Parathyroid adenoma (tissue), 2 donors: Measurements from ENCODE around the gene HOMER3.

Experiments
- H2AFZ ChIP-seq: fragments of 300-600 bp; sonication (generic); one replicate; pipeline ENCODE4 v1.7.0; 2017; ENCODE audit warnings: antibody characterized with exemption, mild to moderate bottlenecking
- H3K27ac ChIP-seq: fragments of 300-600 bp; sonication (generic); one replicate; pipeline ENCODE4 v1.7.0; 2017
- H3K27me3 ChIP-seq: fragments of 300-600 bp; sonication (generic); one replicate; pipeline ENCODE4 v1.7.0; 2017; ENCODE audit warnings: low read length; ENCODE audit not compliant: control insufficient read depth, insufficient read depth
- H3K36me3 ChIP-seq: fragments of 300-600 bp; sonication (generic); one replicate; pipeline ENCODE4 v1.7.0; 2017; ENCODE audit warnings: low read length; ENCODE audit not compliant: control insufficient read depth, insufficient read depth
- H3K4me1 ChIP-seq: fragments of 300-600 bp; sonication (generic); one replicate; pipeline ENCODE4 v1.7.0; 2017; ENCODE audit warnings: control low read depth
- H3K4me2 ChIP-seq: fragments of 300-600 bp; sonication (generic); one replicate; pipeline ENCODE4 v1.7.0; 2017; ENCODE audit warnings: low read length
- H3K4me3 ChIP-seq: fragments of 300-600 bp; sonication (generic); one replicate; pipeline ENCODE4 v1.7.0; 2017; ENCODE audit warnings: low read depth, low read length
- H3K79me2 ChIP-seq: fragments of 300-600 bp; sonication (generic); one replicate; pipeline ENCODE4 v1.7.0; 2017; ENCODE audit warnings: control low read depth
- H3K9ac ChIP-seq: fragments of 300-600 bp; sonication (generic); one replicate; pipeline ENCODE4 v1.7.0; 2017; ENCODE audit warnings: mild to moderate bottlenecking
- H3K9me3 ChIP-seq: fragments of 300-600 bp; sonication (generic); one replicate; pipeline ENCODE4 v1.7.0; 2017; ENCODE audit warnings: low read length; ENCODE audit not compliant: control insufficient read depth
- CTCF ChIP-seq: fragments of 300-600 bp; sonication (generic); IDR thresholded peaks from one replicate; pipeline ENCODE4 v1.7.0; 2017; ENCODE audit warnings: antibody characterized with exemption, mild to moderate bottlenecking
- donor health status: primary hyperparathyroidism.

Gene HOMER3

GRCh38 chr19:18975869-18976268 lies 34.9 kb upstream of the HOMER3 start:
- Histone ChIP-seq H2AFZ (no peak overlapping the region), H3K4me1 (no peaks in the 10 kb centered on the region), H3K27me3 (no peaks in the 10 kb centered on the region), H3K36me3 (no peaks in the 10 kb centered on the region), H3K4me3 (no peak overlapping the region), H3K9ac (no peak overlapping the region), H3K79me2 (no peaks in the 10 kb centered on the region), H3K9me3 (no peaks in the 10 kb centered on the region), H3K27ac (no peak overlapping the region), H3K4me2 (no peak overlapping the region)
- TF ChIP-seq CTCF = no peak

- H3K9ac ChIP-seq = no peak overlapping the region
- H3K27ac ChIP-seq = no peak overlapping the region
- H3K79me2 ChIP-seq = no peaks in the 10 kb centered on the region
- H3K27me3 ChIP-seq = no peaks in the 10 kb centered on the region
- no peak overlapping the region for H3K4me2 ChIP-seq
- H2AFZ ChIP-seq = no peak overlapping the region
- no peak overlapping the region for H3K4me3 ChIP-seq
- H3K36me3 ChIP-seq = no peaks in the 10 kb centered on the region
- no peaks in the 10 kb centered on the region for H3K9me3 ChIP-seq
- TF ChIP-seq CTCF = no peak
- H3K4me1 ChIP-seq = no peaks in the 10 kb centered on the region
Observed at GRCh38 chr19:18975011-18975410, 34.0 kb upstream of the HOMER3 start.

- Histone ChIP-seq H3K27me3 (no peaks in the 10 kb centered on the region), H3K36me3 (no peaks in the 10 kb centered on the region), H3K4me2 (no peak overlapping the region), H3K27ac (no peak overlapping the region), H3K4me3 (no peak overlapping the region), H2AFZ (peak overlapping the region; percentile 17), H3K79me2 (no peaks in the 10 kb centered on the region), H3K9ac (no peak overlapping the region), H3K4me1 (peaks cover 5% of the 10 kb centered on the region), H3K9me3 (no peaks in the 10 kb centered on the region)
- no peak for TF ChIP-seq CTCF
Observed at GRCh38 chr19:18972851-18973250, 31.8 kb upstream of the HOMER3 start.

- H3K27me3 ChIP-seq = no peaks in the 10 kb centered on the region
- H3K27ac ChIP-seq = peak overlapping the region; percentile 45
- H3K9ac ChIP-seq = no peak overlapping the region
- H3K4me2 ChIP-seq = peak overlapping the region; percentile 17
- peaks cover 6% of the 10 kb centered on the region for H3K4me1 ChIP-seq
- no peaks in the 10 kb centered on the region for H3K79me2 ChIP-seq
- H3K9me3 ChIP-seq = no peaks in the 10 kb centered on the region
- peak overlapping the region; percentile 17 for H2AFZ ChIP-seq
- H3K36me3 ChIP-seq = no peaks in the 10 kb centered on the region
- H3K4me3 ChIP-seq = no peak overlapping the region
- no peak for TF ChIP-seq CTCF
Observed at GRCh38 chr19:18972301-18972811, 31.3 kb upstream of the HOMER3 start.

GRCh38 chr19:18969931-18970659 lies 29.1 kb upstream of the HOMER3 start:
- Histone ChIP-seq H3K27me3 (no peaks in the 10 kb centered on the region), H2AFZ (peak overlapping the region; percentile 3), H3K9ac (no peak overlapping the region), H3K36me3 (no peaks in the 10 kb centered on the region), H3K27ac (no peak overlapping the region), H3K4me1 (peaks cover 17% of the 10 kb centered on the region), H3K79me2 (no peaks in the 10 kb centered on the region), H3K4me2 (no peak overlapping the region), H3K4me3 (no peak overlapping the region), H3K9me3 (no peaks in the 10 kb centered on the region)
- no peak for TF ChIP-seq CTCF
